ENCODE measurements around the gene SNX7. TPM values are rescaled to one million over a fixed set of nuclear protein-coding genes. Genes with fewer than 3 reads are reported as not detected.

The SNX7 gene
- total and polyA plus RNA-seq, 9 of the 15 experiments (the other 6 are each of a cell fraction or from before 2014, with no cell fraction given): 0.09 TPM; not detected in 8

- Histone ChIP-seq H3K27me3 (ENCODE audit: control insufficient read depth in 2 of 2, insufficient read depth in 2 of 2, low read length in 2 of 2) (no peaks in the 10 kb centered on the region), H3K79me2 (ENCODE audit: control insufficient read depth, insufficient read depth, low read length) (no peaks in the 10 kb centered on the region), H3K4me3 (no peak overlapping the region), H3K4me1 (replicated peaks in 1 of 2; ENCODE audit: control insufficient read depth in 2 of 2, insufficient read depth in 2 of 2, low read length in 2 of 2) (no peaks in the 10 kb centered on the region), H3K27ac (ENCODE audit: extremely low read depth, low read depth, low read length) (no peak overlapping the region), H3K36me3 (ENCODE audit: control insufficient read depth, insufficient read depth, low read length) (no peaks in the 10 kb centered on the region), H2AFZ (ENCODE audit: low read depth, low read length) (no peak overlapping the region), H4K20me1 (replicated peaks; ENCODE audit: control insufficient read depth, insufficient read depth, low read length) (no peaks in the 10 kb centered on the region), H3K4me2 (ENCODE audit: insufficient read depth, low read length) (no peak overlapping the region), H3K9ac (ENCODE audit: insufficient read depth in 1 of 2, low read depth in 2 of 2, low read length in 2 of 2) (no peak overlapping the region), H3K9me1 (ENCODE audit: control insufficient read depth, insufficient read depth, low read length) (no peaks in the 10 kb centered on the region), H3K9me3 (replicated peaks; ENCODE audit: control insufficient read depth, insufficient read depth, low read depth, low read length) (no peaks in the 10 kb centered on the region)
- ATAC-seq: no peak
- CTCF ChIA-PET (ENCODE audit: low intra/inter-chr PET ratio): no interaction called here
- TF ChIP-seq CREBBP (IDR thresholded peaks at IDR 0.05; ENCODE audit: low read depth, low read length) (no peak), KDM5B (IDR thresholded peaks at IDR 0.05; ENCODE audit: insufficient replicate concordance, low read depth, low read length) (no peak), HMGN3 (IDR thresholded peaks at IDR 0.05; ENCODE audit: borderline replicate concordance, extremely low read depth, insufficient read length, low read depth, low read length) (no peak), ETV6 (IDR thresholded peaks at IDR 0.05; ENCODE audit: borderline replicate concordance in 1 of 2, low read depth in 2 of 2, low read length in 1 of 2) (no peak), ETV6 (CRISPR knock-in tag; IDR thresholded peaks at IDR 0.05; ENCODE audit: borderline replicate concordance) (no peak), CXXC5 (CRISPR knock-in tag; IDR thresholded peaks at IDR 0.05) (no peak), HDAC1 (IDR thresholded peaks at IDR 0.05) (no peak), KDM2B (CRISPR knock-in tag; IDR thresholded peaks at IDR 0.05) (no peak)
- TF ChIP-seq, protein P1, sequence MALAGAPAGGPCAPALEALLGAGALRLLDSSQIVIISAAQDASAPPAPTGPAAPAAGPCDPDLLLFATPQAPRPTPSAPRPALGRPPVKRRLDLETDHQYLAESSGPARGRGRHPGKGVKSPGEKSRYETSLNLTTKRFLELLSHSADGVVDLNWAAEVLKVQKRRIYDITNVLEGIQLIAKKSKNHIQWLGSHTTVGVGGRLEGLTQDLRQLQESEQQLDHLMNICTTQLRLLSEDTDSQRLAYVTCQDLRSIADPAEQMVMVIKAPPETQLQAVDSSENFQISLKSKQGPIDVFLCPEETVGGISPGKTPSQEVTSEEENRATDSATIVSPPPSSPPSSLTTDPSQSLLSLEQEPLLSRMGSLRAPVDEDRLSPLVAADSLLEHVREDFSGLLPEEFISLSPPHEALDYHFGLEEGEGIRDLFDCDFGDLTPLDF (CRISPR knock-in tag; IDR thresholded peaks at IDR 0.05): no peak
- no peak for FAIRE-seq
- intact Hi-C loops (cut with micrococcal nuclease): no loop called here
- POLR2A ChIA-PET: no interaction called here
- in situ Hi-C loops (cut with MboI): no loop called here
- no TSS peak for BruUV-seq (replicated peaks)
- DNase-seq (ENCODE audit: extremely low read depth in 1 of 4, low spot score in 3 of 4): no peak
These were observed 23.3 kb upstream of the SNX7 start for GRCh38 chr1:98638185-98638584.
